GM12892 (cell line): ENCODE measurements around the gene TMEM14A.
A peak's percentile ranks its signal among the peaks of the same experiment; 100 is the strongest.

ENCODE experiments used
- DNase-seq: peaks from one replicate; pipeline ENCODE4 v3.0.0; 2011; ENCODE audit not compliant: insufficient read length
- FAIRE-seq: peaks from 2 replicates; lab custom pipeline; 2011; peaks lifted over from hg19 to GRCh38; lab: Jason Lieb, UNC
- POLR2A ChIP-seq: IDR thresholded peaks from 2 replicates; pipeline ENCODE4 v1.6.1; 2011; ENCODE audit warnings: low read depth, low read length, control low read depth
- POLR2AphosphoS5 ChIP-seq: IDR thresholded peaks from 2 replicates; pipeline ENCODE4 v1.6.1; 2011; ENCODE audit warnings: low read depth, low read length, control low read depth
- TAF1 ChIP-seq: IDR thresholded peaks from 2 replicates; pipeline ENCODE4 v1.6.1; 2011; ENCODE audit warnings: low read depth, mild to moderate bottlenecking, control low read depth, low read length, borderline replicate concordance

Gene TMEM14A

GRCh38 chr6:52661551-52661950 lies 9.4 kb upstream of the TMEM14A start:
- FAIRE-seq (no peak), DNase-seq (no peak)
- TF ChIP-seq POLR2A: no peak
- no peak for TF ChIP-seq TAF1
- TF ChIP-seq POLR2AphosphoS5: no peak

GRCh38 chr6:52662031-52662430 lies 8.9 kb upstream of the TMEM14A start:
- TF ChIP-seq TAF1: no peak
- no peak for TF ChIP-seq POLR2A
- TF ChIP-seq POLR2AphosphoS5: no peak
- FAIRE-seq: no peak
- no peak for DNase-seq

DNA sequence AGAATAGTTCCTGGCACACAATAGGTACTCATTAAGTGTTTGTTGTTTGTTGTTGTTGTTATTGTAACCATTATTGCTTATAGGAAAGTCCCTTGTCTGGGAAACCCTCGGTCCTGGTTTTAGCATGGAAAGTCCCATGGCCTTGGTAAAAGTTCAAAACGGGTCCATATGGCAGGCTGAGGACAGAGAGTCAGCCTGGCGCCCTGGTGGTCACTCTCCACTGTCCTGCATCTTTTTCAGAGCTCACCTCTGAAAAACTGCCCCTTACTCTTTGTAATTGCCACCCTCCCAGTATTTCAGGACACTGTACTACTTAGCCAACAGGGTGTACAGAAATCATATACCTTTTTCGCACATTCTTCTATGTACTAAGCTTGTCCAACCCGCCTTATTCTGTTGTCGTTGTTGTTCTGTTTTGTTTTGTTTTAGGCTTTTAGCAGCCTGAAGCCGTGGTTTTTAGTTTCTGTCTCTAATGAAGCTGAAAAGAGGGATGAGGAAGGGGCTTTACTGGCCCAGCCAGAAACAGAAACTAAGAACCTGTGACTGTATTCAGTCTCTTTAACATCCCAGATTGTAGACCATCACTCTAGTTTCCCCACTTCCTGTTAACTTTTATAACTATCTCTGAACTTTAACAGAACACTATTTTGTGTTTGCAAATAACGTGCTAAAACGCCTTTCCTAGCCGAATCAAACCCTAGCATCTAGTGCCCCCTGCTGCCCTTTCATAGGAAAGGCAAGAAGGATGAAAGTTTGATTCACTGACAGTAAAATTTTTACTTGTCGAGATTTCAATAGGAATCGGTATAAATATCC lies 7.6 kb upstream of the TMEM14A start:
- TF ChIP-seq POLR2A: no peak
- no peak for TF ChIP-seq TAF1
- TF ChIP-seq POLR2AphosphoS5: no peak
- peak; percentile 81 for FAIRE-seq
- peak; percentile 38 for DNase-seq

DNA sequence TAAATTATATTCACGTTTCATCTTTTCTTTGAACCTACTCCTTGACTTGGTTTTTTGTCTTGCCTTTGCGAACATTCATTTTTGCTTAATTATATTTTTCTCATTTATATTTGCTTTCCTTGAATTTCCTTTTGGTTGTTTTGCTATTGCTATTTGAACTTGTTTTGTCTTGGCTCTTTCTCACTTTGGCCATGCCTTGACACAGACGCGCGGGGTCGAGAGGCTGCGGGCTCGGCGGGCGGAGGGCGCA lies 7.1 kb upstream of the TMEM14A start:
- DNase-seq: no peak
- no peak for FAIRE-seq
- no peak for TF ChIP-seq TAF1
- no peak for TF ChIP-seq POLR2AphosphoS5
- TF ChIP-seq POLR2A: no peak

- DNase-seq: peak; percentile 86
- TF ChIP-seq TAF1: 0 out of 2 replicates have a peak, but pooled peaks have one; percentile 43
- peak; percentile 88 for TF ChIP-seq POLR2AphosphoS5
- TF ChIP-seq POLR2A: peak; percentile 97
- FAIRE-seq: peak; percentile 93
These were observed 6.5 kb upstream of the TMEM14A start for GRCh38 chr6:52664186-52664990.

- DNase-seq (no peak), FAIRE-seq (no peak)
- TF ChIP-seq POLR2AphosphoS5 (no peak), POLR2A (no peak), TAF1 (no peak)
These were observed 5.8 kb upstream of the TMEM14A start for GRCh38 chr6:52664991-52665686.

- FAIRE-seq (no peak), DNase-seq (no peak)
- TF ChIP-seq TAF1 (no peak), POLR2AphosphoS5 (no peak), POLR2A (no peak)
These were observed 4.8 kb upstream of the TMEM14A start for GRCh38 chr6:52666071-52666470.

GRCh38 chr6:52666523-52666922 lies 4.4 kb upstream of the TMEM14A start:
- no peak for DNase-seq
- no peak for FAIRE-seq
- no peak for TF ChIP-seq POLR2A
- no peak for TF ChIP-seq POLR2AphosphoS5
- no peak for TF ChIP-seq TAF1

GRCh38 chr6:52667572-52667971 lies 3.3 kb upstream of the TMEM14A start:
- DNase-seq (no peak), FAIRE-seq (peak; percentile 67)
- no peak for TF ChIP-seq POLR2A
- no peak for TF ChIP-seq POLR2AphosphoS5
- no peak for TF ChIP-seq TAF1

DNA sequence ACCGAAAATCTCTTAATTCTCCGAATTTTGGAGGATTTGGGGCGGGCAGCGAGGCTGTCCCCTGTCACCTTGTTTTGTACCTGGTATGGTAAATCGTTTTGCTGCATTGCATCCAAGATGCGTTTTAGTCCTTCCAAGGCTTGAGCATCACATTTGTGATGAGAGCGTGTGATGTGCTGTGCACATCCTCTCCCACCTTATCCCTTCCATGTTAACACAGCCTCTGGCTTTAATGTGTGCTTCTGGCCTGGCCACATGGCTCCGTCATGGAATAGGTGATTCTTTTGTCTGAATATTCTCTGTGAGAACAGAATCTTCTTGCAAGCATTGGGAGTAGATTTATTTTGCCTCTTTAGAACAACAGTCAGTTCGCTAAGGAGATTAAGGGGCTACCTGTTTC lies 763 bp downstream of the TMEM14A start:
- TF ChIP-seq POLR2A (no peak), TAF1 (no peak), POLR2AphosphoS5 (no peak)
- FAIRE-seq (no peak), DNase-seq (no peak)

DNA sequence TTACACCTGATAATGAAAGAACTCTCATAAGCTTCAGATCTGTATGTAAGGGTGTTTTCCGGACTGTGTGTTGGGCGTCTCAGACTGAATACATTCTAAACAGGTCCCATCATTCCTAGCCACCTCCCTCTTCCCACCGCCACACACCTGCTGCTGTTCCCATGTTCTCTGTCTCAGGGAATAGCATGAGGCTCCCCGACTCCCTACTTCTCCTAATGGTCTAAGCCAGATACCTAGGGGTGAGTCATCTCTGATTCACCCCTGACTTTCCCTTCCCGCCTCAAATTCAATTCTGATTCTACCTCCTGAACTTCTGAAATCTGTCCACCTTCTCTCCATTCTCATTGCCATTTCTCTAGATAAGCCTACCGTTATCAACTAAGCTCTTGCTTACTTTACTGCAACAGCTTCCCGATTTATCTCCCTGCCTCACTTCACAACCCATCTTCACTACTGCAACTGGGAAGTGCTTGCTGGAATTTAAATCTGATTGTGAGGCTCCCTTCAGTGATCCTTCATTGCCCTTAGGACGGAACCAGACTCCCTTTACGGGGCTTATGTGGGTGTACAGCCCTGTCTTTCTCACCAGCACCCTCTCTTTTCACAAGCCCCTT lies 1.6 kb downstream of the TMEM14A start:
- FAIRE-seq: no peak
- TF ChIP-seq TAF1 (no peak), POLR2AphosphoS5 (no peak), POLR2A (no peak)
- no peak for DNase-seq
